Measurements from ENCODE around the gene ARHGEF26. TPM values are rescaled to one million over a fixed set of nuclear protein-coding genes. Genes with fewer than 3 reads are reported as not detected.

The ARHGEF26 gene
- total and polyA plus RNA-seq, 12 donors: 0.74 to 2.3 (median 1.1) TPM

DNA sequence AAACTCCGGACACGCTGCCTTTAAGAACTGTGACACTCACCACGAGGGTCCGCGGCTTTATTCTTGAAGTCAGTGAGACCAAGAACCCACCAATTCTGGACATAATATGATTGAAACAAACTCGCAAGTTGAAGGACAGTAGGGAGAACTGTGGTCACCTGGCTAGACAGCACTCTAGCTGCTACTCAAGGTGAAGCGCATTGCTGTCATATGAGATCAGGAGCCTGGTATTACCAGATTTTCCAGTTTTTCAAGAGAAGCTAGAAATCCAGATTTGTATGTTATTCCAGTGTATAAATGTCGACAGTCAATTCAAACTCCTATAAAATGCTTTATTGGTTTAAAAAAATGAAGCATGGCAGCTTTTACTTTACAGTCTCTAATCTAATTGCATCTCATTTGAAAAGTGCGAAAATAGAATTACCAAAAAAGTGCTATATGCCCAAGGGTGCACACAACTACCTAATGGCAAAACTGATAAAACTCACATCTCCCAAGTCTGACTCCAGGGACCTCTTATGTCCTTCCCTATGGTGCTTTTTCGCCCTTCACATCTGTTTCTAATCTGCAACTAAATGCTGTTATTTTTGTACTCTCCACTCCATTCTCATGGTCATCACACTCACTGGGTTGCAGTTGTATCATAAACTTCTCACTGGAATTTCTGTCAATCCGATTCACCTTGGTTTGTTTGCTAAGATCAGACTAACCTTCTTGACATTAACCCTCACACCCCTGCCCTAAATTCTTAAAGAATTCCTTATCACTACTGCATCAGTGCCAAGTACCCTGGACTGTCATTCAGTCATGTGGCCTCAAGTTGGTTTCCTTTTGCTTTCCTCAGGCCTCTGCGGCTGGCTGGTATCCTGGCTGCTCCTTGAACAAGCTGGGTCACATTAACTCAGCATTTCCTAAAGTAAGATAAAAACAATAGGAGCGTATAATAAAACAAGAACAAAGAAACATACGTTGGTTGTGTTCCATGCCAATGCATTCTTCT is 31.5 kb upstream of the ARHGEF26 start:
- TF ChIP-seq CTCF (IDR thresholded peaks at IDR 0.05): no peak
- Histone ChIP-seq H3K4me3 (no peak overlapping the region), H3K4me1 (no peaks in the 10 kb centered on the region), H3K27me3 (no peaks in the 10 kb centered on the region), H3K36me3 (no peaks in the 10 kb centered on the region), H3K27ac (no peak overlapping the region), H3K9me3 (no peaks in the 10 kb centered on the region)
- 77 to 87% methylated on average over 14 of the region's 14 CpGs for WGBS, 2 donors
- ATAC-seq: no peak
- intact Hi-C loops (cut with DNase I): no loop called here
- no peak for DNase-seq

- WGBS, 2 donors: 90 to 91% methylated on average over 7 of the region's 7 CpGs
- intact Hi-C loops (cut with DNase I): no loop called here
- Histone ChIP-seq H3K27ac (no peak overlapping the region), H3K36me3 (no peaks in the 10 kb centered on the region), H3K27me3 (no peaks in the 10 kb centered on the region), H3K4me3 (no peak overlapping the region), H3K4me1 (no peaks in the 10 kb centered on the region), H3K9me3 (no peaks in the 10 kb centered on the region)
- no peak for ATAC-seq
- DNase-seq: no peak
- TF ChIP-seq CTCF (IDR thresholded peaks at IDR 0.05): no peak
These were observed 27.1 kb upstream of the ARHGEF26 start for GRCh38 chr3:154094051-154094450.

DNA sequence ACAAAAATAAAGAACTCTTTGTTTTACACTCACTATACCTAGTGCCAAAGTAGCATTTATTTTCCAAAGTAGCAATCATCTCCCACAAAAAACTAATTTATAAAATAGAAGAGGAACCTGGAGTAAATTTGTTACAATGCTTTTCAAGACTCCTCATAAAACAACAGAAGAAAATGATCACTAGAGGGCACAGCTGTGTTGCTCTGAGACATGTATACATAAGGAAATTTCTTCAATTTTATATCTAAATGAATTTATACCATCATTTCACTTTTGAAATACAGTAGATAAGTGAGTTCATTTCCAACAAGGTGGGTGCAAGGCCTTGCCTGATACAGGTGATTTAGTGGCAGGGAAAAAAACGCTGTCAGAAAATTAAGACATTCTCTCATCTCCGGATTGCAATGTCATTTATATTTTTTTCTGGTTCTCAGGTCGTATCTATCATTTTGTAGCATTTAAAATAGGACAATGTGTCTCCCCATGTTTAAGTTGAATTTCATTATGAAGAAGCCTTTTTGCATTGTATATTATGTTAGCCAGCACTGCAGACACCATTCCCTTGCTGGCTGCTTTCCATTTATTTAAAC is 25.3 kb upstream of the ARHGEF26 start:
- no peak for ATAC-seq
- H3K27ac ChIP-seq: no peak overlapping the region
- intact Hi-C loops (cut with DNase I): loop anchor here in 9 of 10 donors (1.0 to 5.0 kb wide), 3 partner anchors 156 to 157 kb away; no protein-coding TSS in a partner anchor

More for the DNA sequence above, 25.3 kb upstream of the ARHGEF26 start:
- Histone ChIP-seq H3K4me1 (no peaks in the 10 kb centered on the region), H3K27me3 (no peaks in the 10 kb centered on the region), H3K36me3 (no peaks in the 10 kb centered on the region), H3K4me3 (no peak overlapping the region), H3K9me3 (no peaks in the 10 kb centered on the region)
- DNase-seq: no peak
- peak in 7 of 9 donors; percentile 40 to 68 (median 51) for TF ChIP-seq CTCF (IDR thresholded peaks at IDR 0.05)
- WGBS, 2 donors: 82 to 85% methylated on average over 3 of the region's 3 CpGs
